CMK (cell line): Measurements from ENCODE around the gene ARID1A.

Experiments used
- DNase-seq: peaks from one replicate; pipeline ENCODE4 v3.0.0-alpha.2; 2010; ENCODE audit warnings: low read depth

The ARID1A gene

DNA sequence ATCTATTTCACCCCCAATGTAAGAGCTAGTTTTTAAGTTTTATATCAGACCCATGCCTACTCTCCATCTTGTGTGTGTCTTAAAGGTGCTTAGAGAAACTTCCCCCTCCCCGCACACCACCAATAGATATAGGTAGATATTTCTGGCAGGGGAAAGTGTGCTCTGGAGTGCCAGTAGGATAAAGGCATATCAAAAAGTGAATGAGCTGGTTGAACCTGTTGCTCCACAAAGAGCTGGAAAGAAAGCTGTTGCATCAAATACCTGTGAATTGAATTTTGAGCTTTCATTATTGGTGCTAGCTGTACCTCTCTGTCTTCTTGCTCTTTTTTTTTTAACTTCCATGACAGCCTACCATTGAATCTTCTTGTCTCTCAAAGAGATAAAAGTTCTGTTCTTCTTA is 32.8 kb downstream of the ARID1A start:
- DNase-seq = no peak

DNA sequence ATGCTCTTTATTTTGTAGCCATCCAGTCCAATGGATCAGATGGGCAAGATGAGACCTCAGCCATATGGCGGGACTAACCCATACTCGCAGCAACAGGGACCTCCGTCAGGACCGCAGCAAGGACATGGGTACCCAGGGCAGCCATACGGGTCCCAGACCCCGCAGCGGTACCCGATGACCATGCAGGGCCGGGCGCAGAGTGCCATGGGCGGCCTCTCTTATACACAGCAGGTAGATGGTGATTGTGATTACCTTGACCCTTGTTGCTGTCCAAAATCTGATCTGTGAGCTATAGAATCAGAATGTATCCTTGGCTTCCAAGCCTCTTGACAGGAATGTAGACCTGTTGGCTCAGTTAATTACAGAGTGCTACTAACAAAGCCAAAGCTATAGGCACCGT is 33.8 kb downstream of the ARID1A start:
- no peak for DNase-seq

DNA sequence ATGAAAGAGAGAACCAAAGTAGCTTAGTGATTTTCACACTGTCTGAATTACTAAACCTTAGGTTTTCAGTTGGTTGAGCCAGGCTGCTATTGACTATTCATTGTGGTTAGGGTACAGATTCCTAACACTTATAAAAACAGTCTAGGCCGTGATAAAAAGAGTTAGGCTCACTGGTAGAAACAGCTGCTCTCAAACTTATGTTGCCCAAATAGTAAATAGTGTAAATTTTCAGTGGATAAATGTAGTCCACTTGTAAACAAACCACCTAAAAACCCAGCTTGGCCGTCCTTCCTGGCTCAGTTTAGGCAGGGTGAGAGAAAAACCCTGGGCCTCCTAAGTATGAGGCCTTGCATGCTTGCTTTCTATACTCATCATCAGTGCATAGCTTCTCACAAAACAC is 34.9 kb downstream of the ARID1A start:
- DNase-seq = no peak

DNA sequence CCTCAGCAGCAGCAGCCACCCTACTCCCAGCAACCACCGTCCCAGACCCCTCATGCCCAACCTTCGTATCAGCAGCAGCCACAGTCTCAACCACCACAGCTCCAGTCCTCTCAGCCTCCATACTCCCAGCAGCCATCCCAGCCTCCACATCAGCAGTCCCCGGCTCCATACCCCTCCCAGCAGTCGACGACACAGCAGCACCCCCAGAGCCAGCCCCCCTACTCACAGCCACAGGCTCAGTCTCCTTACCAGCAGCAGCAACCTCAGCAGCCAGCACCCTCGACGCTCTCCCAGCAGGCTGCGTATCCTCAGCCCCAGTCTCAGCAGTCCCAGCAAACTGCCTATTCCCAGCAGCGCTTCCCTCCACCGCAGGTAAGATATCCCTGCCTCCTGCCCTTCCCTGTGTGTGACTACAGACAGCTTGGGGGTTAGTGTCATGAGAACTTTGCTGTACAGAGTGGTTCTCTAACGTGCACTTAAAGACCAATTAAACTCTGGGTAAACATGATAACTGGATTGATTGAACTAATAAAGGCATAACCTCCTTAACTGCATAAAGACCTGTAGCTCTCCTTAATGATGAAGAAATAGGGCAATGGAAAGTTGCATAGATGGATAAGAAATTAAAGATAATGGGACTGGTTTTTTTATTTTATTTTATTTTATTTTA is 35.6 kb downstream of the ARID1A start:
- no peak for DNase-seq

DNA sequence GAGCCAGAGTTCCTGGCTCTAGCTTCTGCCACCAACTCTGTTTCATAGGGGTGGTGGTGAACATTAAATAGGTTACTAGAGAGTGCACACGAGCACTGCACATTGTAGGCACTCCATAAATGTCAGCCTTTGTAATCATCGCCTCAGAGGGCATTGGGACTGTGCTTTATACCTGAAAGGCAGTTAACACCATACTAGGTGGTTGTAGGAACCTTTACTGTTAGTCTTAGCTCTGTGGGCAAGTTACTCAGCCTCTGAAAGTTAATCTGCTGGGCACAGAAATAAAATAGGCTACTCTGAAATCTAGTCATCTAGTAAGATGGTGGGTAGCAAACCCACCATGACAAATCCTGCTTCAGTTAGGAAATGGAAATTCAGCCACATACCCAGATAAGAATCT is 37.6 kb downstream of the ARID1A start:
- no peak for DNase-seq

DNA sequence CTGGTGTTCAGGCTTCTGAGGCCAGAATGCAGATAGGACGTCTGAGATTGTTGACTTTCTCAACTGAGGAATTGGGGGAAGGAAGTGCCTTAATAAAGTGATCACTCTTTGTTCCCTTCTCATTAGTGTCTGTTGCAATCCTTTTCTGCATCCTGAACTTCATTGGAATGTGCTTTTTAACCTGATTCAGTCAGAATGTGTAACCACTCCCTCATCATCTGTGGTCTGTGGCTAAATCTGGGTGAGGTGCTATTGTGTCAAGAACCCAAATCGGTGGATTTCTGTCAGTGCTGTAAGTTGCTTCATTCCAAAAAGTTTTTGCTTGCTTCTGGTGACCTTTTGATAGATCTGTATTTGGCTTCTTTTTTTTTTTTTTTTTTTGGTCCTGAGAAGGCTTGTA is 38.2 kb downstream of the ARID1A start:
- DNase-seq = no peak

DNA sequence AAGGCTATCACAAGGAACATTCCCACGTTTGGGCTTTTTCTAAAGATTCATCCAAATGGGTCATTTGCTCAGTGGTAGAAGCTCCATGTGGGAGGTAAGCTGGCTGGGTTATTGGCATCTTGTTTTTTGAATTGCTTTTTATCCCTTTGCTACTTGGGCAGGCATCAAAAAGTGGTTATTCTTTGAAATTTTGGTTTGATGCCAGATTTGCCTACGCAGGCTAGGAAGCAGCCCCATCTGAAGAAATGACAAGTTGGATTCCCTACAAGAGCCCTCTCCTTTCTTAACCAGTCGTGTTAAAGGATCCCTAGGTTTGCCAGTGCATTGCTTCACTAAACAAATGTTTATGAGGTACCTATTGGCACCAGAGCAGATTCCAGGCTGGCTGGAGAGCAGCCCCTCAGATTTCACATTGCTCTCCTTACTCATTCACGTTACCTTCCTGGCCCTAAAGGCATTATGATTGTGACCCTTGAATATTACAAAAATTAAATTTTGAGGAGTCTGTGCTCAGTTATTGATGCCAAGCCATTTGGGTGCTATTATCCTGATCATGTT is 38.8 kb downstream of the ARID1A start:
- DNase-seq = no peak

DNA sequence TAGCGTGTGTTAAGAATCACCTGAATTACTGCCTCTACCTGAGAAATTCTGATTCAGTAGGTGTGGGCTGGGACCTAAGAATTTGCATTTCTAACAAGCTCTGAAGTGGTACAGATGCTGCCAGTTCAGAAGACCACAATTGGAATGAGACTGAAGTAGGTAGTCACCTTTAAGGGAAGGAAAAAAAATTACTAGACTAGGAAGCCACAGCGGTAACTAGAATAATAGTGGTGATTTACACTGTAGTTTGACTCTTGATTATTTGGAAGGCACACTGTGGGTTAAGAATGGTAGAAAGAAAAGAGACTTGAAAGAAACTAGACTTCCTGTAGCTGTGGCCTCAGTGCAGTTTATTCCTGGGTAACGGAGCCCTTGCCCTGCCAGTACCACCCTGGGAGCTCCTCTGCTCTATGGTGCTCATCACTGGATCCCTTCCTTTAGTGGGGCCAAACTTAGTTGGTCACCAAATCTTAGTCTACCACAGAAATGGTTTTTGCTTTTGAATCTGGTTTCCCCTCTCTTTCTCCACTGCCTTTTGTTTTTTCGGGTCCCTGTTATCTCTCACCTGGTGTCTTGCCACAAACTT is 43.6 kb downstream of the ARID1A start:
- no peak for DNase-seq

DNA sequence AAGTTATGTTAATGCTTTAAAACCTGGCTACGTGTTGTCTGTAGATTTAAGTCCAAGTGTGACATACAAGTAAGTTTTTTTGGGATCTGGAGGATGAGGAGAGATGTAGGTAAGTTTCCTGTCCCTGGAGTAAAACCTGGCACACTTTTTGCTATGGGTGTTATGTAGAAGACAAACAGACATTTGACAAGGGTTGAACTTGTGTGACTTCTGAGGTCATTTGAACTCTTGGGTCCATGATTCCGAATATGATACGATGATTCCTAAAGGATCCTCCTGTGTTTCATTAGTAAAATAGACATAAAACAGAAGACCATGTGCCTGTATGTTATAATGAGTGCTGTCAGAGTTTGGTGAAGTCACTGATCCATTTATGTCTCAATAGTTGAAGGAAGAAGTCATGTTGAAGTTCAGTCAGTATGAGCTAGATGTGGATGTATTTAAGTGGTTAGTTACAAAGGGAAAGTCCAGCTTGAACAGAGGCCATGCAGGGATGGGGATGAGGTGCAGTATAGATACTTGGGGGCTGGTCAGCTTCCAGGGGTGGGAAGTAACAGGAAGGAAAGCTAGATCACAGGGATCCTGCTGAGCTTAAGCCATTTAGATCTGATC is 44.3 kb downstream of the ARID1A start:
- DNase-seq = no peak

DNA sequence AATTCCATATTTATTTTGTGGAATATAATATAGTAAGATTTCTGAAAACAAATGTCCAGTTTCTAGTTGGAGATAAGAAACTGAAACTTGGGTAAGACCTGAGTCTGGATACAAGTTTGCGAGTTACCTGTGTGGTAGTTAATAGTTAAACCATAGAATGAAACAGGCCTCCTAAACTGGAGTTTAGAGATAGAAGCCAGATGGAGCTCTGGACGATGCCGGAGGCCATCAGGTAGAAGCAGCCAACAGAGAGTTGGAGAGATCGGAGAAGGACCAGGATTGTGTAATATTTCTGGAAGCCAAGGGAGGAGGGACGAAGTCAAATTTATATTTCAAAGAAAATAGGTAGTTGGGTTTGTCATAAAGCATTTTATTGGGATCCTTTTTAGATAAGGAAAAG is 45.1 kb downstream of the ARID1A start:
- no peak for DNase-seq

DNA sequence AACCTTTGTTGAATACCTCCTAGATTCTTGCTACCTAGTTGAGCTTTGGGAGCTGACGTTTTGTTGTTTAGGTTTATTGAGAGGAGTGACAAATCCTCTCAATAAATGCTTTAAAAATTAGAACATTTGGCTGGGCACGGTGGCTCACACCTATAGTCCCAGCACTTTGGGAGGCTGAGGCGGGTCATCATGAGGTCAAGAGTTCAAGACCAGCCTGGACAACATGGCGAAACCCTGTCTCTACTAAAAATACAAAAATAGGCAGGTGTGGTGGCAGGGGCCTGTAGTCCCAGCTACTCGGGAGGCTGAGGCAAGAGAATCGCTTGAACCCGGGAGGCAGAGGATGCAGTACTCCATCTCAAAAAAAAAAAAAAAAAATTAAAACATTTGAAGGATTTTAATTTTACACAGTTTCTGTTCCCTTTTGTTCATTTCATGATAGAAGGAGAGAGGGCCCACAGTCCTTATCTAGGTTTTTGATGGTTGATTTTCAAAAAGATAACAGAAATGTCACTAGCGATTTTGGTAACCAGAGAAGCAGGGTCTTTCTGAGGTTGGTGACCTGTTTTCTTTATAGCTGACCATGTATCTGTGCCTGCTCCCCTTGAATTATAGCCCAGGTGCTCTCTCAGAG is 47.7 kb downstream of the ARID1A start:
- DNase-seq = no peak

DNA sequence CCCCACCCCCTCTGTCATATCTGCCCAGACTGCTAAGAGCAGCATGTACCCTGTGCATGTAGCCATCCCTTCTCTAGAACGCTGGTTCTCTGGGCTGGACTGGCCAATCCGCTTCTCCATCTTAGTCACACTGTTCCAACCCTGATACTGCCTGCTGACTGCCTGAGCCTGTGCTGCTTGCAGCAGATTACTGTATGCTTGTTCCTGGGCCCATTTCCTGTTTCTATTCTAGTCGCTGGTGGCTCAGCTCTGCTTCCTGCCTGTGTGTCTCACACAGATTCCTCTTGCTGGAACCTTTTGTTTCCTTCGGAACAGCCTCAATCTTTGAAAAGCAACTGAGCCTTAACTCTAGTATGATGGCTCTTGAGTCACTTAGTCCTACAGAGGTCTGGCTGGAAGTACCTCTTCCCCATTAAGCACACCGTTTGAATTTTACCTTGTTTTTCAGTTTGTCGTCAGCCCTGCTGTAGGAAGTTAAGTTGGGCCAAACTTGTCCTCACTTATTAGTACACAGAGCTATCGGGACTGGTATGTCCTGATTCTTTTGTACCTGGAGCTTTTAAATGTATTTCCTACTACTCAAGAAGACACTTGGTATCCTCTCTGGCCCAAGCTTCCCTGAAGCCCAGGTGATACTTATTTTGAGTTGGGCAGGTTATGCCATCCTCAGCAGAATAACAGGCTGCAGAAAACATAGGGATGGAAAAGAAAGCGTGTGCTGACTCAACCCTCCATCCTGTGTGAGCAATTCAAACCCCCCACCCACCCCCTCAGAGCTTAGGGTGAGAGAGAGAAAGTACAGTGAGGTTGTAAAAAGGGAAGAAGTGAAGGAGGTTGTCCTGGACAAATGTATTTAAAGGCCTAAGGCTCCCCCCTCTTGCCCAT is 48.5 kb downstream of the ARID1A start:
- peak; percentile 74 for DNase-seq

DNA sequence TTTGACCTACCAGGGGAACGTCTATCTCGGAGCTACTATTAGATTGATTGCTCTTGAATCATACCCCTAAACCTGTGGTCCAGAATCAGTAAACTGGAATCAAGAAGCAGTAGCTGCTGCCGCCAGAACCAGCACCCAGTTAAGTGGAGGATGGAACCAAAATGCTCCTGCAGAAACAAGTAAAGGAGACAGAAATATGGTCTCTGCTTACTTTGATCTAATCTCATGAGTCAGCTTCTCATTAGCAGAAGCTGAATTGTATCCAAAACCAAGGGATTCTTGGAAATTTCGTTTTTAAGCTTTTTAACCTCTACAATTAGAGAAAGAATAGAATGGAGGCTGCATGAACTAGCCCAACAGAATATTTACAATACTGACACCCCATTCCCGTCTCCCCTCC is 49.4 kb downstream of the ARID1A start:
- no peak for DNase-seq

DNA sequence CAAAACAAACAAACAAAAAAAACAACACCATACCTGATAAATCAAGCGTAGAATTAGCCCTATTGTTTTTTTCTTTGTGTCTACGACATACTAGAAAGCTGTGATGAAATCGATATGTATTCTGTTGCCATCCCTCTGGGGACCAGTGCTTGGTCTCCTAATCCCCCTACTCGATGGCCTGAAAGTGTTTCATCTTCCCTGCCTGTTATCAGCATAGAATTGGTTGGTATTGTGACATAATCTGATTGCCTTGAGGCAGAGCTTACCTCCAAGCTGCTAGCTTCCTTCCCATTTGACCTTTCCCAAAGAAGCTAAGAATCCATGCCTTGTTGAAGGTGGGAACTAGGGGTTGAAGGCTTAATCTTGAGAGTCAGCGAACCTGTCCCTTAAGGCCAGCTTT is 51.2 kb downstream of the ARID1A start:
- DNase-seq = no peak

DNA sequence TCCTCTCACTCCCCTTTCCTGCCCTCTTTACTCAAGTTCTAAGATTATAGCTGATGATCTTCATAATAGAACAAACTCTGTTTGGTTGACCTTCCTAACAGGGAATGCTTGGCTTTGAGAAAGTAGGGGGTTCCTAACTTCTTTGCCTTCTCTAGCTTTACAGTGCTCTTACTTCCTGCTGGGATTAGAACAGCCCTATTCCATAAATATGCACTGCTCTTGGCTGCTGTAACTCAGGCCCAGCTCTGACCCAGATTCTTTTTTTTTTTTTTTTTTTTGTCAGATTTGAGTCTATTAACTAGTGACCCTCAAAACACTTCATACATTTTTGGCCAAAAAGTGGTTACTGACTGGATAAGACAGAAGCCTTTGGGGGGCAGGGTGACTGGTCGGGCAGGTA is 52.5 kb downstream of the ARID1A start:
- no peak for DNase-seq

DNA sequence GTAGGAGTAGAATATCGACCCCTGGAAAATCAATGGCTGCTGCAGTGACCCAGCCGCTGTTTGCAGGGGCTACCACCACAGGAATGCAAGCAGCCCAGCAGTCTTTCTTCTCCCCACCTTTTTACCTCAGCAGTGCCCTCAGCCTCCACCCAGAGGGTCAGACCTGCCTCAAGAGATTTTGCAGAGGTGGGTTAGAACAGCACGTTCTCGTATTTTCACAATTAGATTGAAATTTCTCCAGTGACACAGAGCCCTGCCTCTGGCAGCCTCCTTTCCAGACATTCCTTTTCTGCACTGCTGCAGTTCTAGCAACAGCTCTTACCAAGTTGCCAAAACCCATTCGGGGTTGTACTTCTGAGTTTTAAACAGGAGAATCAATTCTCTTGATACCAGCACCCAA is 53.6 kb downstream of the ARID1A start:
- DNase-seq = no peak

DNA sequence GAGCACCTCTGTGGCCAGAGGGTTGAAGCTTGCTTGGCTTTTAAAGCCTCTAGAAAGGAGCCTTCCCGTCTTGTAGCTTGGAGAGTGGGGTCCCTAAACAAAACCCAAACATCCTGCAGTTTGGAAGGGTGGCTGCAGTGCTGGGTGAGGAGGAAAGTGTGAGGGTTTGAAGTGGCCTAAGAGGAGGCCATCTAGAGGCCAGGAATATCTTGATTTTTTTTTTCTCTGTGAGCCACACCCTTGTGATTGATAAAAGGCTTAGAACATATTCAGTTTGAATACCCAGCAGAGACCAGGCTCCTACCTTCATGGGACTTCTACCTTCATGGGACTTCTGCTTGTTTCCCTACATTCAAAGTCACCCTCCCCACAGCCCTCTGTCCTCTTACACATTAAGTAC is 54.6 kb downstream of the ARID1A start:
- DNase-seq = no peak

DNA sequence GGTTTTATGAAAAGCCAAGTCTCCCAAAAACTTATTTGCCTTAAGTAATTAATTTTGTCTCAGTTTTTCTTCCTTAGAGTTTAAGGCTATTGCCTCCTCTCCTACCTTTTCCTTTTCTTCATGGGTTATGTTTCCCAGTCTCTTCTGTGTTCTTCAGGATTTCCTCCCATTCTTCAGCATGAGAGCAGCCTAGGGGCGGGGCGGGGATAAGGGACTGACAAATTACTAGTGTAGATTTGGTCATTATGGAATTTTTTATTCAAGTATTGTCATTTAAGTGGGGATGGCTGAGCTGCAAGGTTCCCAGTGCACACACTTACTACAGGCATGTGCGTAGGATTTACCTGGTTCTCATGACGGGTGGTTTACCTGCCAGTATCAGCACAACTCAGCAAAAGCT is 56.7 kb downstream of the ARID1A start:
- no peak for DNase-seq

DNA sequence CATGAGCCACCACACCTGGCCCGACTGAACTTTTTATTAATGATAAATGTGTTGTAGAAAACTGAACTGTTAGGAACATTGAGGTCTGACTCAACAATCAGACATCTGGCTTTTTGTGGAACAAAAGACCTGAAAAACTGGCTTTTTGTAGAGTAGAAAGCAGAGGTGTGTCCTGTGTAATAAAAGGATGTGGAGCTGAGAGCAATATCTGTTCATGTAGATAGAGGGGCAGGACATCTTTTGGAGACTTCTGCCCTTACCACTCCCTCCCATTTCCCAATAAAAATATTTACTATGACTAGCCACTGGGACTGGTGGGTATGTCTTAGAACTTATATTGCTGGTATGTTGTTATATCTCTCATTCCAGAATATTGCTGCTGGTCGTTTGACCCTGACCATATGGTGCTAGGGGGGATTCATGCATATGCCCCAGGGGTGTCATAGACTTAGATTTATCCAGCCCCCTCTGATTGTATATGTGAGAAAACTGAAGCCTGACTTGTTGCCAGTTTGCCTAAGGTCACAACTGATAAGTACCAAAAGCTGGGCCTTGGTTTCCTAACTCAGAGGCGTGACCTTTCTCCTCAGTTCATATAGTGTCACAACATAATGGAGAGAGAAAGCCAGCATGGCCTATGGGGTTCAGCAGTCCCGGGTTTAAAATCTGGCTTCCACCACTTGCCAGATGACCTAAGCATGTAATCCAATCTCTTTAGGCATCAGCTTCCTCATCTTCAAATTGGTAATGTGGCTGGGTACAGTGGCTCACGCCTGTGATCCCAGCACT is 58.5 kb downstream of the ARID1A start:
- DNase-seq = no peak

DNA sequence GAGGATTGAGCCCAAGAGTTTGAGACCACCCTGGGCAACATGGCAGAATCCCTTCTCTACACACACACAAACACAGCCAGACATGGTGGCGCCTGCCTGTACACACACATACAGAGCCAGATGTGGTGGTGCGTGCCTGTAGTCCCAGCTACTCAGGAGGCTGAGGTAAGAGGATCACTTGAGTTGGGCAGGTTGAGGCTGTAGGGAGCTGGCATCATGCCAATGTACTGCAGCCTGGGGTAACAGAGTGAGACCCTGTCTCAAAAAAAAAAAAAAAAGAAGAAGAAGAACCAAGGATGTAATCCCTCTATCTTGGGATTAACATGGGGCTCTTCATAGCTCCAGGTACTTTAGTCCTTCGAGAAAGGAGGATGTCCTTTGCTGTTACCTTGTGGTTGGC is 62.5 kb downstream of the ARID1A start:
- no peak for DNase-seq

DNA sequence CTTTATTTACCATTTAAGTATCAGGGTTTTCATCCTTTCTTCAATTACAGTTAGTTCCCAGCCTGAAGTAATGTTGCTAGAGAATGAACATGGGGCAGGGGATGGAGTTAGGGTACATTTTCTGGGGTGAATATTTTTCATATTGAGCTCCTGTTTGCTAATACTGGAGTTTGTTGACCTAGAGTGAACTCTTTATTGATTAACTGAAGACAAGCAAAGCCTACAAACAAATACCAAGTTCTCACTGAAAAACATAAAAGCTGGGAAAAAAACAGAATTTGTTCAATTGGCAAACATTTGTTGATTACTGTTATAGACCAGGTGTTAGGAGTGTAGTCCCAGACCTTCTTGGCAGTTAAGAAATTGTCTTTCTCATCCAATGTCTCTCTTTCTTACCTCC is 63.7 kb downstream of the ARID1A start:
- no peak for DNase-seq
